ENCODE results near the gene ONECUT2.
A peak's percentile ranks its signal among the peaks of the same experiment; 100 is the strongest.

The ONECUT2 gene

DNA sequence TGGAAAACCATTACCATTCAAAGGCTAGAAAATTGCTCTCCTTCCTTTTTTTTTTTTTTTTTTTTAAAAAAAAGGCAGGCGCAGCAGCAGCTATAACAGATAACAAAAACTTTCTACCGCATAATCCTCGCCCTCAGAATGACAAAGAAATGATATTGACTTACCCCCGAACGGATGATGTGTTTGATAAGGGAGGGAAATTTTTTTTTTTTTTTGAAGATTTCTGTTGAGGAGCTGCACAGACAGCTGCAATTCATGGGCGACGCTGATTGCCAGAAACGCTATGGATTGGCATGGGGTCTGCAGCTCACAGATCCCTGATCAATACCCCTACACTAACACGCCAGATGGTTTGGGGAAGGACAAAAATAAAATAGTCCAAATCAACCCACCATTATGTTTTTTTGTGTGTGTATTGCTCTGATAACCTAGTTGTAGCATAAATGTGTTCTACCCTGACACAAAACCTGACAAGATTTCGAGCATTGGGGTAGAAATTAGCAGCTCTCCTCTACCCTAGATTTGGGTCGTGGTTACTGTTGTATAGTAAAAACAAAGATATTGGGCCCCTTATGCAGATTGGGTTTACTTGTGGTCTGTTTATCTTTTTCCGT lies 3.6 kb upstream of the ONECUT2 start:
- no peak for DNase-seq (ENCODE audit: low read depth)

- DNase-seq (ENCODE audit: low read depth) = no peak
Measured at GRCh38 chr18:57432140-57432539, 3.0 kb upstream of the ONECUT2 start.

DNA sequence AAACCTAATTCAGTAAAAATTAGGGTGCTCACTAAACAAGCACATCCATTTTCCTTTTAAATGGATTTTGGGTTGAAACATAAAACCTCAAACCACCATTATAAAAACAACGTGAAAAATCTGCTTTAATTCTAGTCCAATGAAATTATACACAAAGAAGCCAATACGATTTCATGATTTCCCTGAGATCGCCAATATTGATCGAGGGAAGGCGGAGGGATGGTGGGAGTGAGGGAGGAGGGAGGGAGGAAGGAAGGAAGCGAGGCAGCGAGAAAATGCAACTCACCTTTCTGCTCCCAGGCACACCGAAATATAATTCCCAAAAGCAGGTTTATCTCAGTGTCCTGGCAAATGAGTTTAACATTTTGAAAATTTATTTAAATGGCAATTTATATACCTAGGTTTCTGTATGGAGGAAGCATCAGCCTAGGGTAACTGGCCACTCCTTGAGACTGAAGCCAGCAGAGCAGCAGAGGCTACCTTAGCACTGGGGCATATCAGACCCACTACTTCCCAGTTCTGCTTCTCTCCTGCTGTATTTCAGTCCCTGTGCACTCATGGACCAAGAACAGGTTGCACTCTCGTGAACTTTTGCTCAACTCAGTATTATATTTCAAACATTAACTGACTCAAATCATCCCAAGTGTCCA lies 2.3 kb upstream of the ONECUT2 start:
- no peak for DNase-seq (ENCODE audit: low read depth)

DNA sequence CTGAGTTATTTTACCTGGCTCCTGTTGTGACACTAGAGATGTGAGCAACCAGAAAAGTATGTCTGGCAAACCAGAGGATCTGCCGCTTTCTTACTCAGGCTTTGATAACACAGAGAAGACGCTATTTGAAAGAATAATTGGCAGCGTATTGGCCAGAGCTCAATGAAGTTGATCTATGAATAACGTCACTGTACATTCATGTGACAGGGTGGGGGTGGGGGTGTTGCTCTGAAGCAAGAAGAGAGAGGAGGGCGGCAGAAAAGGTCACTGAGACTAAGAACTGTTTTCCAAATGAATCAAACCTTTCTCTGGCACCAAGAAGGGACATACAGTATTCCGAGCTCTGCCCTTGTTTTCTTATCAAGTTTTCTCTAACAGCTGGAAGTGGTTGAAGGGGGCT lies 1.7 kb upstream of the ONECUT2 start:
- DNase-seq (ENCODE audit: low read depth) = no peak

DNA sequence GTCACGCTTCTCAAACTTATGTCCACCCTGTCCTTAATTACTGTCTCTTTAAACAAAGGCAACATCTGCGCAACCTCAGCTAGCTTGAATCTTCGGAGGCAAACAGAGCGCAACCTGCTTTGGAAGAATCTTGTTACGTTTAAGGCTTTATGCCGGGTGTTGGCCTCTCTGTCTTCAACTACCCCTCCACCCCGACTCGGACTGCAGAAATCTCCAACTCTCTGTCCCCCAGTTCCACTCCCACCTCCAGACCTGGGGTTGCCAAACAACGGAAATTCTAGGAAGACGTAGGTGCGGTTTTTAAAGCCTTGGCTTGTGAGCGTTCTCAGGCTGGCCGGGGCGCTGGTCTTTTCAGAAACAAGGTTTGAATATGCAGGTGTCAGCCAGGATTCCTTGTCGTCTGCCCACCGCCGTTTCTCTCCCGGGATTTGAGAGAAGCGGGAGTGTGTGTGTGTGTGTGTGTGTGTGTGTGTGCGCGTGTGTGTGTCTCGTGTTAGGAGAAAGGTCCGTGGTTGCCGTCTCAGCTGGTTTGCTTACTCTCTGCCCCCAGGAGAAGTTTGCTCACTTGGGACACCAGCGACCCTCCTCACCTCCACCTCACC lies 1.1 kb upstream of the ONECUT2 start:
- no peak for DNase-seq (ENCODE audit: low read depth)

- DNase-seq (ENCODE audit: low read depth) = no peak
Measured at GRCh38 chr18:57435846-57436190, 644 bp downstream of the ONECUT2 start.

DNA sequence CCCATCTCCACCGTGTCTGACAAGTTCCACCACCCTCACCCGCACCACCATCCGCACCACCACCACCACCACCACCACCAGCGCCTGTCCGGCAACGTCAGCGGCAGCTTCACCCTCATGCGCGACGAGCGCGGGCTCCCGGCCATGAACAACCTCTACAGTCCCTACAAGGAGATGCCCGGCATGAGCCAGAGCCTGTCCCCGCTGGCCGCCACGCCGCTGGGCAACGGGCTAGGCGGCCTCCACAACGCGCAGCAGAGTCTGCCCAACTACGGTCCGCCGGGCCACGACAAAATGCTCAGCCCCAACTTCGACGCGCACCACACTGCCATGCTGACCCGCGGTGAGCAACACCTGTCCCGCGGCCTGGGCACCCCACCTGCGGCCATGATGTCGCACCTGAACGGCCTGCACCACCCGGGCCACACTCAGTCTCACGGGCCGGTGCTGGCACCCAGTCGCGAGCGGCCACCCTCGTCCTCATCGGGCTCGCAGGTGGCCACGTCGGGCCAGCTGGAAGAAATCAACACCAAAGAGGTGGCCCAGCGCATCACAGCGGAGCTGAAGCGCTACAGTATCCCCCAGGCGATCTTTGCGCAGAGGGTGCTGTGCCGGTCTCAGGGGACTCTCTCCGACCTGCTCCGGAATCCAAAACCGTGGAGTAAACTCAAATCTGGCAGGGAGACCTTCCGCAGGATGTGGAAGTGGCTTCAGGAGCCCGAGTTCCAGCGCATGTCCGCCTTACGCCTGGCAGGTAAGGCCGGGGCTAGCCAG lies 1.2 kb downstream of the ONECUT2 start:
- no peak for DNase-seq (ENCODE audit: low read depth)

- DNase-seq (ENCODE audit: low read depth) = no peak
Measured at GRCh38 chr18:57436965-57437333, 1.8 kb downstream of the ONECUT2 start.

- DNase-seq (ENCODE audit: low read depth) = no peak
Measured at GRCh38 chr18:57437402-57437765, 2.2 kb downstream of the ONECUT2 start.

DNA sequence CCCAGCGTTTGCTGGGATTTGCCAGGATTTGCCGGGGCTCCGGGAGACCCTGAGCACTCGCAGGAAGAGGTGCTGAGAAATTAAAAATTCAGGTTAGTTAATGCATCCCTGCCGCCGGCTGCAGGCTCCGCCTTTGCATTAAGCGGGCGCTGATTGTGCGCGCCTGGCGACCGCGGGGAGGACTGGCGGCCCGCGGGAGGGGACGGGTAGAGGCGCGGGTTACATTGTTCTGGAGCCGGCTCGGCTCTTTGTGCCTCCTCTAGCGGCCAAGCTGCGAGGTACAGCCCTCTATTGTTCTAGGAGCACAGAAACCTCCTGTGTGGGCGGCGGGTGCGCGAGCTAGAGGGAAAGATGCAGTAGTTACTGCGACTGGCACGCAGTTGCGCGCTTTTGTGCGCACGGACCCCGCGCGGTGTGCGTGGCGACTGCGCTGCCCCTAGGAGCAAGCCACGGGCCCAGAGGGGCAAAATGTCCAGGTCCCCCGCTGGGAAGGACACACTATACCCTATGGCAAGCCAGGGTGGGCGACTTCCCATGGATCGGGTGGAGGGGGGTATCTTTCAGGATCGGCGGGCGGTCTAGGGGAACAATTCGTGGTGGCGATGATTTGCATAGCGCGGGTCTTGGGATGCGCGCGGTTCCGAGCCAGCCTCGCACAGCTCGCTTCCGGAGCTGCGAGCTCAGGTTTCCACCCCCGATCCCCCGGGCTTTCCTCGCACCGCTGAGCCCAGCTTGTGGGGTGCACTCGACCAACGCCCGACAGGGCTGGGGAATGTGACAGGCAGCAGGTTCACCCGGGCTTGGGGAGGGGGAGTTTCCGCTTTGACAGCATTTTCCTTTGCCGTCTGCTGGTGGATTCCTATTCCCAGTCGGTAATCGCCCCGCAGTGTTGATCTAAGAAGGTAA lies 2.8 kb downstream of the ONECUT2 start:
- DNase-seq (ENCODE audit: low read depth) = peak; percentile 18

- no peak for DNase-seq (ENCODE audit: low read depth)
Measured at GRCh38 chr18:57438743-57439608, 3.8 kb downstream of the ONECUT2 start.

DNA sequence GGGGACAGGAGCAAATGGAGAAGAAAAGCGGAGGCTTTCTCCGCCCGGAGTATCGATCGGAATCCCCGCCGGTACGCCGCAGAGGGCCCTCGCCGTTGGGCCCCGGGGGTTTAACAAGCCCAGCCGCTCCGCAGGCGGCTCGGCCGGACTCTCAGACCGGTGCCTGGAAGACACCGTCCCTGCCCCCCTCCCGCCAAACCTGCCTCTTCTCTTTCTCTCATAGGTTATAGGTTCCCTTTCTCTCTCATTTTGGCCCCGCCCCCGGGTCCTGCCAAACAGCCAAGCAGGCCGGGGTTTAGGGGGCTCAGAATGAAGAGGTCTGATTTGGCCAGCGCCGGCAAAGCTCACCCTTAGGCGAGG lies 4.4 kb downstream of the ONECUT2 start:
- DNase-seq (ENCODE audit: low read depth) = no peak

DNA sequence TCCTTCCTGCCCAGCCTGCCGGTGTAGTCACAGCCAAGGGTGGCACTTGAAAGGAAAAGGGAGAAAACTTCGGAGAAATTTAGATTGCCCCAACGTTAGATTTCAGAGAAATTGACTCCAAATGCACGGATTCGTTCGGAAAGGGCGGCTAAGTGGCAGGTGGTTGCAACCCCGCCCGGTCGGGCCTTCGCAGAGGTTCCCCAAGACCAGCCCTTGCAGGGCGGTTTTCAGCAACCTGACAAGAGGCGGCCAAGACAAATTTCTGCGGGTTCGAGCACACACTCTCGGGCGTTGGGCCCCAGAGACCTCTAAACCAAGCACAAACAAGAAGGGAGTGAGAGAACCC lies 4.8 kb downstream of the ONECUT2 start:
- DNase-seq (ENCODE audit: low read depth) = no peak

DNA sequence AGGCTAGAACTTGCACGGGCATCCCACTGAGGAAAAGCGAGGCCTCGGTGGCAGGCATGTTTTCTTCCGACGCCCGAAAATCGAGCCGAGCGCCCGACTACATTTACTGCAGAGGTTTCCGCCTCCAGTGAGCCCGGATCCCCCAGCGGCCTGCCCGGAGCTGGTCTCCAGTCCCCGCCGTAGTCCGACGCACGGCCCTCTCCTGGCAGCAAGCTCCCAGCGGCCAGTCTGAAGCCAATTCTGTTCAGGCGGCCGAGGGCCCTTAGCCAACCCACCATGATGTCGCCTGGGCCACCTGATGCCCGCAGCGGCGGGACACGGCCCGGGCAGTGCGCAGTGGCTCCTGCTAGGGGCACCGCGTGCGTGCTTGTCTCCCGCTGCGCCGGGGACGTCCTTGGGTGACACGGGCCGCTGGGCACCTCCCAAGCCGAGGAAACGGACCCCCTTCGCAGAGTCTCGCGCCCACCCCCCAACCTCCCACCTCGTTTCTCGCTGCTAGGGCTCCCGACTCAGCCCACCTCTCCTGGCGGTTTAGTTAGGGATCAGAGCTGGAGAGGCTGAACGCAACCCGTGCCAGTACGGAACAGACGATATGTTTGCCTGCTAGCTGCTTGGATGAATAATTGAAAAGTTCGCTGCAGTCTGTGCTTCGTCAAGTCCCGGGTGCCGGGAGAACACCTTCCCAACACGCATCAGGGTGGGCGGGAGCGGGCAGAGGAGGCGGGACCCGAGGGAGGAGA lies 5.3 kb downstream of the ONECUT2 start:
- no peak for DNase-seq (ENCODE audit: low read depth)

DNA sequence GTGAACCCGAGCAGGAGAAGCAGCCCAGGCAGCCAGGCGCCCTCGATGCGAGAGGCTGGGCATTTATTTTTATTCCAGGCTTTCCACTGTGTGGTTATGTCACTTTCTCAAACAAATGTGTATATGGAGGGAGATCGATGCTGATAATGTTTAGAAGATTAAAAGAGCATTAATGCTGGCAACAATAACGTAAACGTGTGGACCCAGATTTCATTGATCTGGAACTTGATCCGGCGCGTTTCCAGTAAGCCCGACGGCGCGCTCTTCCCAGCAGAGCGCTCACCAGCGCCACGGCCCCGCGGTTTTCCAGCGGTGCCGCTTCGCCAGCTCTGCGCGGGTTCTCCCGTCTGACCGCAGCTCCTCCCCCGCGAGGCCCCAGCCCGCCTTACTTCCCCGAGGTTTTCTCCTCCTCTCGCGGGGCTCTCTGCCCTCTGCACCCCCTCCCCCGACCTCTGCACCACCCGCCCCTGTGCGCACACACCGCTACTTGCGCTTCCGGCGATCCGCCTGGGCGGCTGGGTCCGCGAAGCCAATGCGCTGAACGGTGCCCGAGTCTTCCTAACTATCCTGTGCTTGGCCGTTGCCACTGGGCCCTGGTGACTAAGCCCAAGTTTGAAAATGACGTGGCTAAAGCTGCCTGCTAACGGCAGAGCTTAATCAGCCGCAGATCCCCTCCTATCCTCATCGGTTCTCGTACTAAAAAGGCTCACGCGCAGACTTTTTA lies 6.1 kb downstream of the ONECUT2 start:
- DNase-seq (ENCODE audit: low read depth) = no peak

- no peak for DNase-seq (ENCODE audit: low read depth)
Measured at GRCh38 chr18:57443247-57443646, 8.1 kb downstream of the ONECUT2 start.

- no peak for DNase-seq (ENCODE audit: low read depth)
Measured at GRCh38 chr18:57443702-57444101, 8.5 kb downstream of the ONECUT2 start.

- no peak for DNase-seq (ENCODE audit: low read depth)
Measured at GRCh38 chr18:57444301-57444759, 9.2 kb downstream of the ONECUT2 start.

DNA sequence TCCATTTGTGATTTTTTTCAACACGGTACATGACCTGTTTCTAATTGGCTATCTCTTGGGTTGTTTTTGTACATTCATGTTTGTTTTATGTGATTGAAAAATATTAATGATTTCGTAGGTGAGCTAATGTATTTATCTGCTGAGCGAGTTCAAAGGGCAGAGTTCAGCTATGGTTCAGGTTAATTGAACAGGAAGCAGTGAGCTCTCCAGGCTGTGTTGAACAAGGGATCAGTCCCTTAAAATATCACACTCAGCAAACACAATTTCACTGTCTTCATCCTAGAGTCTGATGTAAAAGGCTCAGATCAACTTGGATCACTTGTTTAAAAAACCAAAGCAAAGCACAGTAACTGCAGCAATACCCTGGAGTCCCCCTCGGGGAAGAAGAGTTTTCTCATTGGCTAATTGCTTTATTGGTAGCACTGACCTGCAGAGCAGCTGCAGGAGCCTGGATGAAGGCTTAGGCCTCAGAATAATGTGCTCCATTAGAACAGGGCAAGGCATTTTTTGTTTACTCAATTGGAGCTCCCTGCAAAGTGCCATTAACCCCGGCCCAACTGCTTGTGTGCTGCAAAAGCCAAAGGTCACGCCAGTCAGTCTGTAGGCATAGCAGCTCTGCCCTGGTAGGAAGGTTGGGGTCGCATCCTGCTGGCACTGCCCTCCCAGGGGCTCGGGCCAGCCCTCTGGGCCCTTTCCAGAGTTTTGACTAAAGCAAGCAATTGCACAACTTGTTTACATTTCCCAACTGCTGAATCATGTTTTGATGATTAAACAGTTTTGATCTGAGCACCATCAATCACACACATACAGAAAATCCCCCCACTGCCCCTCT lies 10.5 kb downstream of the ONECUT2 start:
- DNase-seq (ENCODE audit: low read depth) = no peak
